HEK293 (cell line): ENCODE data around the gene MND1.

ENCODE experiments used
- CTCF ChIA-PET: fragments of 350-600 bp; formaldehyde crosslinking; extraction: SDS; loops from one replicate; lab custom pipeline; 2021; ENCODE audit warnings: antibody characterized with exemption; lab: Yijun Ruan, JAX
- POLR2A ChIA-PET: fragments of 300-600 bp; formaldehyde crosslinking; extraction: SDS; loops from one replicate; lab custom pipeline; 2020; ENCODE audit warnings: antibody characterized with exemption, inconsistent platforms; lab: Yijun Ruan, JAX
- H3K27ac ChIP-seq: fragments of 200-500 bp; sonication (Bioruptor generic); 2 replicates; pipeline ENCODE4 v1.5.1; 2014; ENCODE audit warnings: low read depth, low read length, control low read depth, inconsistent platforms; ENCODE audit errors: extremely low read depth
- H3K36me3 ChIP-seq, 2 experiments: fragments of 200-500 bp in 1 of 2; sonication (Bioruptor generic) in 1 of 2; 1 replicate in 1 of 2; 2 replicates in 1 of 2; pipeline ENCODE4 v1.5.1; 2014 to 2017; ENCODE audit warnings: inconsistent platforms in 2 of 2, low read length in 2 of 2; ENCODE audit not compliant: control insufficient read depth in 2 of 2, insufficient read depth in 1 of 2
- H3K4me1 ChIP-seq: fragments of 200-500 bp; sonication (Bioruptor generic); 2 replicates; pipeline ENCODE4 v1.5.1; 2014; ENCODE audit warnings: mild to moderate bottlenecking, low read length, inconsistent platforms; ENCODE audit not compliant: control insufficient read depth, insufficient read depth
- H3K4me3 ChIP-seq: 2 replicates; pipeline ENCODE4 v1.5.1; 2011; ENCODE audit warnings: low read depth, mild to moderate bottlenecking, control low read depth, low read length, moderate library complexity
- H3K9me3 ChIP-seq: fragments of 200-500 bp; sonication (Bioruptor generic); 2 replicates; pipeline ENCODE4 v1.5.1; 2014; ENCODE audit warnings: low read depth, low read length, inconsistent platforms; ENCODE audit not compliant: control insufficient read depth, insufficient read depth
- KLF7 ChIP-seq: fragments of 450-650 bp; formaldehyde crosslinking; IDR thresholded peaks from 2 replicates; pipeline ENCODE4 v1.5.1; 2016; ENCODE audit warnings: missing biosample characterization, missing genetic modification characterization, borderline replicate concordance
- SP7 ChIP-seq: fragments of 450-650 bp; formaldehyde crosslinking; IDR thresholded peaks from 2 replicates; pipeline ENCODE4 v1.5.1; 2016; ENCODE audit warnings: missing biosample characterization, missing genetic modification characterization
- ZBTB7A ChIP-seq: fragments of 450-650 bp; formaldehyde crosslinking; IDR thresholded peaks from 2 replicates; pipeline ENCODE4 v1.5.1; 2016; ENCODE audit warnings: low read depth, missing biosample characterization, missing genetic modification characterization
- ZNF138 ChIP-seq: fragments of 450-650 bp; formaldehyde crosslinking; IDR thresholded peaks from 2 replicates; pipeline ENCODE4 v1.5.1; 2016; ENCODE audit warnings: missing biosample characterization, missing genetic modification characterization, borderline replicate concordance
- ZNF140 ChIP-seq: fragments of 450-650 bp; formaldehyde crosslinking; IDR thresholded peaks from 2 replicates; pipeline ENCODE4 v1.5.1; 2016; ENCODE audit warnings: missing biosample characterization, missing genetic modification characterization
- ZNF155 ChIP-seq: fragments of 450-650 bp; formaldehyde crosslinking; IDR thresholded peaks from 2 replicates; pipeline ENCODE4 v1.5.1; 2016; ENCODE audit warnings: missing biosample characterization, missing genetic modification characterization
- ZNF558 ChIP-seq: fragments of 450-650 bp; formaldehyde crosslinking; IDR thresholded peaks from 2 replicates; pipeline ENCODE4 v1.5.1; 2016; ENCODE audit warnings: missing biosample characterization, missing genetic modification characterization
- ZNF571 ChIP-seq: fragments of 450-650 bp; formaldehyde crosslinking; IDR thresholded peaks from 2 replicates; pipeline ENCODE4 v1.5.0; 2017; ENCODE audit warnings: missing biosample characterization, missing genetic modification characterization
- ZNF664 ChIP-seq: fragments of 450-650 bp; formaldehyde crosslinking; IDR thresholded peaks from 2 replicates; pipeline ENCODE4 v1.5.1; 2016; ENCODE audit warnings: missing biosample characterization, missing genetic modification characterization
- TF ChIP-seq, protein P1 (sequence below): fragments of 450-650 bp; formaldehyde crosslinking; IDR thresholded peaks from 2 replicates; pipeline ENCODE4 v1.5.1; 2016; ENCODE audit warnings: missing biosample characterization, missing genetic modification characterization
- TF ChIP-seq, protein P2 (sequence below): sonication (generic); formaldehyde crosslinking; IDR thresholded peaks from 2 replicates; pipeline ENCODE4 v1.8.1; 2022; ENCODE audit warnings: mild to moderate bottlenecking, moderate library complexity, missing genetic modification reagents
- TF ChIP-seq, protein P3 (sequence below): fragments of 450-650 bp; formaldehyde crosslinking; IDR thresholded peaks from 2 replicates; pipeline ENCODE4 v1.5.1; 2016; ENCODE audit warnings: missing biosample characterization, missing genetic modification characterization, low read depth
- TF ChIP-seq, protein P4 (sequence below): fragments of 450-650 bp; formaldehyde crosslinking; IDR thresholded peaks from 2 replicates; pipeline ENCODE4 v1.5.1; 2016; ENCODE audit warnings: missing biosample characterization, missing genetic modification characterization
- TF ChIP-seq, protein P5 (sequence below): fragments of 450-650 bp; formaldehyde crosslinking; IDR thresholded peaks from 2 replicates; pipeline ENCODE4 v1.5.1; 2016; ENCODE audit warnings: missing biosample characterization, missing genetic modification characterization
- TF ChIP-seq, protein P6 (sequence below): fragments of 450-650 bp; formaldehyde crosslinking; conservative IDR thresholded peaks from 2 replicates; pipeline ENCODE4 v1.5.1; 2016; ENCODE audit warnings: low read depth, missing biosample characterization, missing genetic modification characterization

Gene MND1

DNA sequence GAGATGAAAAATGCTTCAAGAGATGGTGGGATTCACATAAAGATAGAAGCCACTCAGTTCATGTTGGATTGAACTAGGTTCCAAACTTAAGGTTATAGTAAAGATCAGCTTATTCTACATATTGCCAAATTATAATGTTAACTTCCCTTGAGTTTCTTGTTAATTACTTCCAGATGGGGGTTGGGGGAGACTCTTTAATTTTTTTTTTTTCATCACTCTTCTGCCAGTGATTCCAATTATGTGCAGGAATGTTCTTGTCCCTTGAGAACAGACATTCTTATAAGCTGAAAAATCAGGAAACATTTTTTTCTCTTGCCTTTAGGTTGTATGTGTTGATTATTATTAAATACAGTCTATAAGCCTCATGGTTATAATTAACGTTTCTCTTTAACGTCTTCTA lies 30.0 kb downstream of the MND1 start (continued):
- TF ChIP-seq, protein P1, sequence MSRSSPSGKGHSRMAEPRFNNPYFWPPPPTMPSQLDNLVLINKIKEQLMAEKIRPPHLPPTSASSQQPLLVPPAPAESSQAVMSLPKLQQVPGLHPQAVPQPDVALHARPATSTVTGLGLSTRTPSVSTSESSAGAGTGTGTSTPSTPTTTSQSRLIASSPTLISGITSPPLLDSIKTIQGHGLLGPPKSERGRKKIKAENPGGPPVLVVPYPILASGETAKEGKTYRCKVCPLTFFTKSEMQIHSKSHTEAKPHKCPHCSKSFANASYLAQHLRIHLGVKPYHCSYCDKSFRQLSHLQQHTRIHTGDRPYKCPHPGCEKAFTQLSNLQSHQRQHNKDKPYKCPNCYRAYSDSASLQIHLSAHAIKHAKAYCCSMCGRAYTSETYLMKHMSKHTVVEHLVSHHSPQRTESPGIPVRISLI (tag by site-specific recombination), result no peak
- no peak for TF ChIP-seq ZNF664 (tag by site-specific recombination)
- TF ChIP-seq, all 188 proteins: peak for 0

DNA sequence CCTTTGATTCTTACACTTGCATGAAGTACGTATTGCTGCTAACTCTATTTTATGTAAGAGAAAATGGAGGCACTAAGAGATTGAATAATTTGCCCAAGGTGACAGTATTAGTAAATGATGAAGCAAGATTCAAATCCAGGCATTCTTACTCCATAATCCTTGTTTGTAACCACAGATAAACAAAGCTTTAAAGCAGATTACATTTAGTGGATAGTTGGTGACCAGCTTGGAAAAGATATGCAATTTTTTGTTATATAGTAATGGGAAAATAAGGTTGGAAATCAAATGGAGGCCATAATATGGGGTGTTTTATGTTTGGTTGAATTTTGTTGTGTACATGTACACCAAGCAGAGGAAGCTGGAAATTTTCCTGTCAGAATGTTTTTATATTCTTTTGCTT lies 30.8 kb downstream of the MND1 start:
- CTCF ChIA-PET, result interaction anchor here (0.5 to 0.6 kb wide), 2 partner anchors 34 to 223 kb away, joined by 3 read pairs; no protein-coding TSS in a partner anchor
- TF ChIP-seq, protein P2, sequence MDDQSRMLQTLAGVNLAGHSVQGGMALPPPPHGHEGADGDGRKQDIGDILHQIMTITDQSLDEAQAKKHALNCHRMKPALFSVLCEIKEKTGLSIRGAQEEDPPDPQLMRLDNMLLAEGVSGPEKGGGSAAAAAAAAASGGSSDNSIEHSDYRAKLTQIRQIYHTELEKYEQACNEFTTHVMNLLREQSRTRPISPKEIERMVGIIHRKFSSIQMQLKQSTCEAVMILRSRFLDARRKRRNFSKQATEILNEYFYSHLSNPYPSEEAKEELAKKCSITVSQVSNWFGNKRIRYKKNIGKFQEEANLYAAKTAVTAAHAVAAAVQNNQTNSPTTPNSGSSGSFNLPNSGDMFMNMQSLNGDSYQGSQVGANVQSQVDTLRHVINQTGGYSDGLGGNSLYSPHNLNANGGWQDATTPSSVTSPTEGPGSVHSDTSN (CRISPR knock-in tag), result no peak
- TF ChIP-seq ZNF558 (tag by site-specific recombination), result no peak
- no peak for TF ChIP-seq ZNF138 (tag by site-specific recombination)
- TF ChIP-seq ZNF140 (tag by site-specific recombination), result no peak
- TF ChIP-seq, all 188 proteins: peak for 0
- POLR2A ChIA-PET, result no interaction called here
- H3K4me1 ChIP-seq, result no peaks in the 10 kb centered on the region
- H3K9me3 ChIP-seq, result no peaks in the 10 kb centered on the region
- no peak overlapping the region for H3K4me3 ChIP-seq
- H3K27ac ChIP-seq, result no peak overlapping the region
- peaks cover 0 to 20% of the 10 kb centered on the region in 2 experiments; a peak in 1 of 3 replicates for H3K36me3 ChIP-seq

DNA sequence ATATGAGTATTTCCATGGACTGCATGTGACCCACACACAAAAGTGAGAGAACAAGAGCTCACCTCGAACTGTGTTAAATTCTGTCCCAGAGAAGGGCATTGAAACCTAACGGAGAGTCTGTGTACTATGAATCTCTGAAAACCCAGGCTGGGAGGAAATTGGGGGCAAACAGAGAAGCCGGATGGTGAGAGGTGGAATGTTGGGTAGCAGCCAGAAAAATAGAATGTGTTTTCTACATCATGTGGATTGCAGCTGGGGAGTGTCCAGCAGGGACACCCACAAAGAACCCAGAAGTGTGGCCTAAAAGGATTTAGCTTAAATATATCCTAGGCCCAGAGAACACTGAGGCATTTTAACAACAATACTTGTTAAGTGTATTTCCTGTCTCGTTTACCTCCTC lies 38.6 kb downstream of the MND1 start:
- Histone ChIP-seq H3K4me3 (no peak overlapping the region), H3K9me3 (no peaks in the 10 kb centered on the region), H3K27ac (no peak overlapping the region), H3K36me3 (peaks cover 0 to 3% of the 10 kb centered on the region in 2 experiments; a peak in 1 of 3 replicates)
- ChIA-PET CTCF (no interaction called here), POLR2A (no interaction called here)
- TF ChIP-seq, protein P3, sequence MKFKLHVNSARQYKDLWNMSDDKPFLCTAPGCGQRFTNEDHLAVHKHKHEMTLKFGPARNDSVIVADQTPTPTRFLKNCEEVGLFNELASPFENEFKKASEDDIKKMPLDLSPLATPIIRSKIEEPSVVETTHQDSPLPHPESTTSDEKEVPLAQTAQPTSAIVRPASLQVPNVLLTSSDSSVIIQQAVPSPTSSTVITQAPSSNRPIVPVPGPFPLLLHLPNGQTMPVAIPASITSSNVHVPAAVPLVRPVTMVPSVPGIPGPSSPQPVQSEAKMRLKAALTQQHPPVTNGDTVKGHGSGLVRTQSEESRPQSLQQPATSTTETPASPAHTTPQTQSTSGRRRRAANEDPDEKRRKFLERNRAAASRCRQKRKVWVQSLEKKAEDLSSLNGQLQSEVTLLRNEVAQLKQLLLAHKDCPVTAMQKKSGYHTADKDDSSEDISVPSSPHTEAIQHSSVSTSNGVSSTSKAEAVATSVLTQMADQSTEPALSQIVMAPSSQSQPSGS (tag by site-specific recombination), result no peak
- TF ChIP-seq ZNF571 (tag by site-specific recombination), result no peak
- no peak for TF ChIP-seq ZBTB7A
- no peak for TF ChIP-seq ZNF155
- no peak for TF ChIP-seq KLF7
- TF ChIP-seq, protein P4, sequence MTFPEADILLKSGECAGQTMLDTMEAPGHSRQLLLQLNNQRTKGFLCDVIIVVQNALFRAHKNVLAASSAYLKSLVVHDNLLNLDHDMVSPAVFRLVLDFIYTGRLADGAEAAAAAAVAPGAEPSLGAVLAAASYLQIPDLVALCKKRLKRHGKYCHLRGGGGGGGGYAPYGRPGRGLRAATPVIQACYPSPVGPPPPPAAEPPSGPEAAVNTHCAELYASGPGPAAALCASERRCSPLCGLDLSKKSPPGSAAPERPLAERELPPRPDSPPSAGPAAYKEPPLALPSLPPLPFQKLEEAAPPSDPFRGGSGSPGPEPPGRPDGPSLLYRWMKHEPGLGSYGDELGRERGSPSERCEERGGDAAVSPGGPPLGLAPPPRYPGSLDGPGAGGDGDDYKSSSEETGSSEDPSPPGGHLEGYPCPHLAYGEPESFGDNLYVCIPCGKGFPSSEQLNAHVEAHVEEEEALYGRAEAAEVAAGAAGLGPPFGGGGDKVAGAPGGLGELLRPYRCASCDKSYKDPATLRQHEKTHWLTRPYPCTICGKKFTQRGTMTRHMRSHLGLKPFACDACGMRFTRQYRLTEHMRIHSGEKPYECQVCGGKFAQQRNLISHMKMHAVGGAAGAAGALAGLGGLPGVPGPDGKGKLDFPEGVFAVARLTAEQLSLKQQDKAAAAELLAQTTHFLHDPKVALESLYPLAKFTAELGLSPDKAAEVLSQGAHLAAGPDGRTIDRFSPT (tag by site-specific recombination), result no peak
- TF ChIP-seq, all 188 proteins: peak for 0
- no peaks in the 10 kb centered on the region for H3K4me1 ChIP-seq

DNA sequence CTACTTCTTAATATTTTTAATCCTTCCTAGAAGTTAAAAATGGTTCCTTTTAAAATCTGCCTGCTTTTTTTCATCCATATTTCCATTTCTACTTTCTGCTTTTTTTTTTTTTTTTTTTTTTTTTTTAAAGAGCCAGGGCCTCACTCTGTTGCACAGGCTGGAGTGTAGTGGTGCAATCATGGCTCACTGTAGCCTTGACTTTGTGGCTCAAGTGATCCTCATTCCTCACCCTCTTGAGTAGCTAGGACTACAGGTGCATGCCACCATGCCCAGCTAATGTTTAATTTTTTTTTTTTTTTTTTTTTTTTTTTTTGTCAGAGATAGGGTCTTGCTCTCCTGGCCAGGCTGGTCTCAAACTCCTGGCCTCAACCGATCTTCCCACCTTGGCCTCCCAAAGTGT lies 39.7 kb downstream of the MND1 start:
- Histone ChIP-seq H3K36me3 (peaks cover 0 to 3% of the 10 kb centered on the region in 2 experiments; a peak in 1 of 3 replicates), H3K4me3 (no peak overlapping the region), H3K4me1 (no peaks in the 10 kb centered on the region), H3K27ac (no peak overlapping the region), H3K9me3 (no peaks in the 10 kb centered on the region)
- ChIA-PET POLR2A (no interaction called here), CTCF (no interaction called here)
- no peak for TF ChIP-seq SP7
- TF ChIP-seq, protein P5, sequence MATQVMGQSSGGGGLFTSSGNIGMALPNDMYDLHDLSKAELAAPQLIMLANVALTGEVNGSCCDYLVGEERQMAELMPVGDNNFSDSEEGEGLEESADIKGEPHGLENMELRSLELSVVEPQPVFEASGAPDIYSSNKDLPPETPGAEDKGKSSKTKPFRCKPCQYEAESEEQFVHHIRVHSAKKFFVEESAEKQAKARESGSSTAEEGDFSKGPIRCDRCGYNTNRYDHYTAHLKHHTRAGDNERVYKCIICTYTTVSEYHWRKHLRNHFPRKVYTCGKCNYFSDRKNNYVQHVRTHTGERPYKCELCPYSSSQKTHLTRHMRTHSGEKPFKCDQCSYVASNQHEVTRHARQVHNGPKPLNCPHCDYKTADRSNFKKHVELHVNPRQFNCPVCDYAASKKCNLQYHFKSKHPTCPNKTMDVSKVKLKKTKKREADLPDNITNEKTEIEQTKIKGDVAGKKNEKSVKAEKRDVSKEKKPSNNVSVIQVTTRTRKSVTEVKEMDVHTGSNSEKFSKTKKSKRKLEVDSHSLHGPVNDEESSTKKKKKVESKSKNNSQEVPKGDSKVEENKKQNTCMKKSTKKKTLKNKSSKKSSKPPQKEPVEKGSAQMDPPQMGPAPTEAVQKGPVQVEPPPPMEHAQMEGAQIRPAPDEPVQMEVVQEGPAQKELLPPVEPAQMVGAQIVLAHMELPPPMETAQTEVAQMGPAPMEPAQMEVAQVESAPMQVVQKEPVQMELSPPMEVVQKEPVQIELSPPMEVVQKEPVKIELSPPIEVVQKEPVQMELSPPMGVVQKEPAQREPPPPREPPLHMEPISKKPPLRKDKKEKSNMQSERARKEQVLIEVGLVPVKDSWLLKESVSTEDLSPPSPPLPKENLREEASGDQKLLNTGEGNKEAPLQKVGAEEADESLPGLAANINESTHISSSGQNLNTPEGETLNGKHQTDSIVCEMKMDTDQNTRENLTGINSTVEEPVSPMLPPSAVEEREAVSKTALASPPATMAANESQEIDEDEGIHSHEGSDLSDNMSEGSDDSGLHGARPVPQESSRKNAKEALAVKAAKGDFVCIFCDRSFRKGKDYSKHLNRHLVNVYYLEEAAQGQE (tag by site-specific recombination), result no peak
- TF ChIP-seq, protein P6, sequence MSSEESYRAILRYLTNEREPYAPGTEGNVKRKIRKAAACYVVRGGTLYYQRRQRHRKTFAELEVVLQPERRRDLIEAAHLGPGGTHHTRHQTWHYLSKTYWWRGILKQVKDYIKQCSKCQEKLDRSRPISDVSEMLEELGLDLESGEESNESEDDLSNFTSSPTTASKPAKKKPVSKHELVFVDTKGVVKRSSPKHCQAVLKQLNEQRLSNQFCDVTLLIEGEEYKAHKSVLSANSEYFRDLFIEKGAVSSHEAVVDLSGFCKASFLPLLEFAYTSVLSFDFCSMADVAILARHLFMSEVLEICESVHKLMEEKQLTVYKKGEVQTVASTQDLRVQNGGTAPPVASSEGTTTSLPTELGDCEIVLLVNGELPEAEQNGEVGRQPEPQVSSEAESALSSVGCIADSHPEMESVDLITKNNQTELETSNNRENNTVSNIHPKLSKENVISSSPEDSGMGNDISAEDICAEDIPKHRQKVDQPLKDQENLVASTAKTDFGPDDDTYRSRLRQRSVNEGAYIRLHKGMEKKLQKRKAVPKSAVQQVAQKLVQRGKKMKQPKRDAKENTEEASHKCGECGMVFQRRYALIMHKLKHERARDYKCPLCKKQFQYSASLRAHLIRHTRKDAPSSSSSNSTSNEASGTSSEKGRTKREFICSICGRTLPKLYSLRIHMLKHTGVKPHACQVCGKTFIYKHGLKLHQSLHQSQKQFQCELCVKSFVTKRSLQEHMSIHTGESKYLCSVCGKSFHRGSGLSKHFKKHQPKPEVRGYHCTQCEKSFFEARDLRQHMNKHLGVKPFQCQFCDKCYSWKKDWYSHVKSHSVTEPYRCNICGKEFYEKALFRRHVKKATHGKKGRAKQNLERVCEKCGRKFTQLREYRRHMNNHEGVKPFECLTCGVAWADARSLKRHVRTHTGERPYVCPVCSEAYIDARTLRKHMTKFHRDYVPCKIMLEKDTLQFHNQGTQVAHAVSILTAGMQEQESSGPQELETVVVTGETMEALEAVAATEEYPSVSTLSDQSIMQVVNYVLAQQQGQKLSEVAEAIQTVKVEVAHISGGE (tag by site-specific recombination), result no peak
